Measurements from ENCODE around the gene PPP1R3F.

- TF ChIP-seq CTCF (IDR thresholded peaks at IDR 0.05) (no peak), POLR2A (IDR thresholded peaks at IDR 0.05) (no peak)
Observed at GRCh38 chrX:49221868-49222267, 47.7 kb upstream of the PPP1R3F start.

Measured in esophagus squamous epithelium (tissue), 4 donors.